ENCODE measurements around the gene MEIOC.
"Not testable (repeated sequence)": the region's sequence is repeated elsewhere in the genome, so short reads cannot be mapped to it uniquely, and the experiment has no call there.

Gene MEIOC

DNA sequence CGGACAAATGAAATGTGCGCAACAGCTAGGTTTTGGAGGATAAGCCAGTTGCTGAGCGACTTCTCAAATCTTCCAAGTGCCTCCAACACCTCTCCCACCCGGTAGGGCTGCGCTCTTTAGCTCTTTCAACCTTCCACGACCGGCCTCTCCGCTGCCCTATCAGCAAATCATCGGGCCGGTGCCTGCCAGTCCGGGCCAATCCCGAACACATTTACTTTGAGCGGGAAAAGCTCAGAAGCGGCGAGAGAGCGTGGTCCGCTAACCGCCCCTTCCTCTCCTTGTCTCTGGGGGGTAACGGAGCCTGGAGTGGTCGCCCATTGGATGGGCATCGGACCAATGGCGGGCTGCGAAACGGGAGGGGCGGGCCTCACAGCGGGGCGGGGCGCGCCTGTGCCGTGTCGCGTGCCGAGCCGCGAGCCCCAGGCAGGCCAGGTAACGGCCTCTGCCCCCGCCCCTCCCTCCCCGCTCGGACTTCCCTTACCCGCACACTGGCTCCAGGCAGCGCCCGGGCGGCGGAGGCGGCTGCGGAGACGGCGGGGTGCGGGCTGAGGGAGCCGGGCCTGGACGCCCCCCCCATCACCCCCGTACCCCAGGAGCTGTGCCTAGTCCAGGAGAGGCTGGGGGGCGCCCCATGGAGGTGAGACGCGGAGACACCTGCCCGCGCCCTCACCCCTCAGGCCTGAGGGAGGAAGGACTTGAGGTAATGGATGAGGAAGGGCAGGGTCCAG, at the start of gene MEIOC:
MEIOC (plus strand) TSS at position 486 of the 728 bp plus-strand sequence; CDS start at position 632, 146 bp downstream.
- Mint-ChIP-seq H3K27me3 (peaks cover 63% of the 10 kb centered on the region), H3K4me1 (peaks cover 8% of the 10 kb centered on the region), H3K27ac (no peak within 1 kb of the TSS), H3K9me3 (no peaks in the 10 kb centered on the region), H3K4me3 (peak within 1 kb of the TSS; percentile 57), H3K36me3 (peaks cover 3% of the 10 kb centered on the region)
- DNase-seq = peak; percentile 59
- CTCF ChIA-PET = interaction anchor here (0.6 to 1.1 kb wide), 2 partner anchors 16 to 1305 kb away, joined by 3 to 6 read pairs; no protein-coding TSS in a partner anchor

DNA sequence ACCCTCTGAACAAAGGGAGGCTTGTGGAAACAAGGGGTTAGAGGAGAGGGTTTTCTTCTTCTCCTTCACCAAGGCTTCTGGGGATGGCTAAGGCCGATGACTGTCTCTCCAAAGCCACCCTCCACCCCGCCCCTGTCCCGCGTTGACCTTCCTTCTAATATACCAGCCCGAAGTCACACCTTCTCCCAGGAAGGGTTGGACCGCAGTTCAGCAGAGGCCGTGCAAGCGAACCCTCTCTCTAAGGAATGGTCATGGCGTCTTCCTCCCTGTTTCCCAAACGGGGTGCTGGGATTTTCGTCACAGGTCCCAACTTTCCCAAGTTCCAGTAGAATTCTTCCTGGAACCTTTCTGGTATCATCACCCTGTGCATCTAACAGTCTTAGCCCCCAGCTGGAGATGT, 49.6 kb upstream of the MEIOC start:
- Mint-ChIP-seq H3K27me3 (peaks cover 41% of the 10 kb centered on the region), H3K9me3 (no peaks in the 10 kb centered on the region), H3K36me3 (no peaks in the 10 kb centered on the region), H3K4me3 (no peak overlapping the region), H3K27ac (no peak overlapping the region), H3K4me1 (no peaks in the 10 kb centered on the region)
- CTCF ChIA-PET = no interaction called here
- DNase-seq = no peak

DNA sequence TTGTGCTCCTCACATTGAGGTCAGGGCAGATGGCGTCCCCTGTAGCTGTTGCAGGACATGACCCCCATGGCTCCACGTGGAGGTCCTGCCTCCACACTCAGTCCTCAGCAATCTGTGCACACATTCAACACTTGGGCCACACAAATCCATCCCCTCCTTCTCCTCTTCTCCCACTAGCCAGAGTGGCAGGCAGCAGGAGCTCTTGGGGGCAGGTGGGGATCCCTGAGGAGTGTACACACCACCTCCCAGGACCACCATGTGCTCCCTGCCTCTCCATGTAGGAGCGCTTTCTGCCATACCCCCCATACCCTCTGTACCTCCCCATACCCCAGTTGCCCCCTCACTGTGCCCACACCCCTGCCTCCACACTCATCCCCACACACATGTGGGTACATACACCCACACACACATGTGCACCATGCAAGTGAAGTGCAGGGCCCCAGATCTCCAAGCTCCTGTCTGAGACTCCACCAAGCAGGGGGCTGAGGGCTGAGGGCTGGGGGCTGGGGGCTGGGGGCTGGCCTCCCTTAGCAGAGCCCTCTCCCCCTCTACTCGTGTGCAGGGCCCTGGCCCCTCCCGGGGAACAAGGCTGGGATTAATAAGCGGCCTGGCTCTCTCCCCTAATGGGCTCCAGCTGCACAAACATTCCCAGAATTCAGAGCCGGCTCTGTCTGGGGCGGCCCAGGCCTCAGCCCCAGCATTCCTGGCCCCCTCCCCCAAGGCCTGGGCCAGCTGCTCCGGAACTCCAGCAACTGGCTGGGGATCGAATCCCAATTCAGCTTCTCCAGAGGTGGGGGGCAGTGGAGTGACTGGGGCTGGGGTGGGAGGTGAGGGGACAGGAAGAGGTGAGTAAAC, 48.2 kb upstream of the MEIOC start:
- Mint-ChIP-seq H3K4me3 (no peak overlapping the region), H3K27ac (no peak overlapping the region)

DNA sequence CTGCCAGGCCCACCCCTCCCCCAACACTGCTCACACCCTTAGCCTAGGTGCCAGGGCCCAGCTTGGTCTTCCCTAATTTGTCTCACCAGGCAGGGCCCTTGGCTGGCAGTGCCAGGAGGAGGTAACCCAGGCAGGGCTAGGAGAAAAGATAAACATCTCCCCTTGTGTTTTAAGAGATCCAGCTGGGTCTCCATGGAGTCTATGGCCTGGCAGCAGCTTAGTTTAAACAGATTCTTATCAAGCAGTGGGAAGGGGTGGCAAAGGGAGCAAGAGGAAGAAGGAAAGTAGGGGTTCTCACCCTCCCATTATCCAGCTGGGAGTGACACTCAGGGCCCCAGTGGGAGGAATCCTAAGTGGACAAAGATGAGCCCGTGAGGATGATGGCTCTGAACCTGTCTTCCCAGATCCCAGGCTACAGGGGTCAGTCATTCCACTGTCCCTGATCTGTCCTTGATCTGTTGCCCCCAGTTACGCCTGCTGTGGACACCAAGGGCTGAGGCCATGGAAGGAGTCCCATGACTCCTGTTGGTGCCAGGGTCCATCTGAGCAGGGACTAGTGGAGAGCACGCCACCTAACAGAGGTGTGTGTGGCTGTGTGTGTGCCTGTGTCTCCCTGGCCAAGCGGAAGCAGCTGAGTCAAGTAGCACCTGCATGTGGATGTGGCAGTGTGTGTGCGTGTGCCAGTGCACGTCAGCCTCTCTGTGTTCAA, 47.4 kb upstream of the MEIOC start:
- CTCF ChIA-PET = no interaction called here
- no peak overlapping the region for H3K4me3 Mint-ChIP-seq

More for the DNA sequence above, 48.2 kb upstream of the MEIOC start:
- Mint-ChIP-seq H3K27me3 (peaks cover 39% of the 10 kb centered on the region), H3K36me3 (no peaks in the 10 kb centered on the region), H3K9me3 (no peaks in the 10 kb centered on the region), H3K4me1 (no peaks in the 10 kb centered on the region)
- CTCF ChIA-PET = no interaction called here
- DNase-seq = no peak

DNA sequence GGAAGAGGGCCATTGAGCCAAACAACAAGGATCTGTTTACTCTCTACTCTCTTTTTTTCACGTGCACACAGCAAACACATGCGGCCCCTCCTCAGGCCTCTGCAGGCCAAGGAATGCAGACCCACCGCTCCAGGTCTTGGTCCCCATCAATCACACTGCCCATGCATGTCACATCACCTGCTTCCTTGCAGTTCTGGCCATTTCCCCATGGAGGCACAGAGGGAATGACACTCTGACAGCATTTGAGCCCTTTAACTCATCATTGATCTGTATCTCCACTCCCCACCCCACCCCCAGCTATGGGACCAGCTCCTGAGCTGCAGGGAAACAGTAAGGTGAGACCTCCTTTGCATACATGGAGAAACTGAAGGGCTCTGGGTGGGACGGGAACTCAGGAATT, 45.9 kb upstream of the MEIOC start:
- Mint-ChIP-seq H3K27me3 (peaks cover 34% of the 10 kb centered on the region), H3K4me3 (no peak overlapping the region), H3K27ac (no peak overlapping the region), H3K4me1 (no peaks in the 10 kb centered on the region), H3K9me3 (no peaks in the 10 kb centered on the region), H3K36me3 (no peaks in the 10 kb centered on the region)
- CTCF ChIA-PET = no interaction called here
- DNase-seq = no peak

More for the DNA sequence above, 47.4 kb upstream of the MEIOC start:
- Mint-ChIP-seq H3K4me1 (no peaks in the 10 kb centered on the region), H3K9me3 (no peaks in the 10 kb centered on the region), H3K27ac (no peak overlapping the region), H3K27me3 (peaks cover 40% of the 10 kb centered on the region), H3K36me3 (no peaks in the 10 kb centered on the region)
- no peak for DNase-seq

DNA sequence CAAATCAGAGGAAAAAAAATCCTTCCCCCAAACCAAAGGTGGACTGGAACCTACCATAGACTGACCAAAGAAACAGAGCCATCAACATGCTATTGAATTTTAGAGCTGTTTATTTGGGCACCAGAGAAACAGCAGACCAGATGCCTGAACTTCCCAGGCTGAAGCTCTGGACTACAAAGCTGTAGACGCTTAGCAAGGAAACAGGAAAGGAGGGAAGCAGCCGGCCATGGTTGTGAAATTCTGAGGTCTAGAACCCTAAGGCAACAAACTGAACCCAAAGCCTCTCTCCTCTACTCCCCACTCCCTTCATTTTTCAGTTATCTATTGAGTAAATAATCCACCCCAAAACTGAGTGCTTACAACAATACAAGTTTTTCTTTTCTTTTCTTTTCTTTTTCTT, 45.4 kb upstream of the MEIOC start:
- Mint-ChIP-seq H3K27me3 (peaks cover 32% of the 10 kb centered on the region), H3K4me1 (no peaks in the 10 kb centered on the region), H3K27ac (no peak overlapping the region), H3K9me3 (no peaks in the 10 kb centered on the region), H3K4me3 (no peak overlapping the region), H3K36me3 (no peaks in the 10 kb centered on the region)
- DNase-seq = no peak
- CTCF ChIA-PET = no interaction called here

DNA sequence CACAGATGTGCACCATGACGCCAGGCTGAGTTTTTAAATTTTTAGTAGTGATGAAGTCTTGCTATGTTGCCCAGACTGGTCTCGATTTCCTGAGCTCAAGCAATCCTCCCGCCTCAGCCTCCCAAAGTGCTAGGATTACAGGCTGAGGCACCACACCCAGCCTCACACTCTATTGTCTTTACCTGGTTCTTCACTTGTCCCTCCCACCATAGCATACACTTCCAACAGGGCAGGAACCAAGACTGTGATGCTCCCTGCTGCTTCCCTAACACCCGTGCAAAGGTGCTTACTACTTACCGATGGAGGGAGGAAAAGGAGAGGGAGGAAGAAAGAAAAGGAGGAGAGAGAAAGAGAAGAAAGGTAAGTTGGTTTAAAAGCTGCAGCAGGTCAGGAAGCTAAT, 41.4 kb upstream of the MEIOC start:
- CTCF ChIA-PET = no interaction called here
- Mint-ChIP-seq H3K27ac (no peak overlapping the region), H3K36me3 (no peaks in the 10 kb centered on the region), H3K9me3 (no peaks in the 10 kb centered on the region), H3K4me1 (no peaks in the 10 kb centered on the region), H3K27me3 (peaks cover 25% of the 10 kb centered on the region), H3K4me3 (no peak overlapping the region)
- no peak for DNase-seq

DNA sequence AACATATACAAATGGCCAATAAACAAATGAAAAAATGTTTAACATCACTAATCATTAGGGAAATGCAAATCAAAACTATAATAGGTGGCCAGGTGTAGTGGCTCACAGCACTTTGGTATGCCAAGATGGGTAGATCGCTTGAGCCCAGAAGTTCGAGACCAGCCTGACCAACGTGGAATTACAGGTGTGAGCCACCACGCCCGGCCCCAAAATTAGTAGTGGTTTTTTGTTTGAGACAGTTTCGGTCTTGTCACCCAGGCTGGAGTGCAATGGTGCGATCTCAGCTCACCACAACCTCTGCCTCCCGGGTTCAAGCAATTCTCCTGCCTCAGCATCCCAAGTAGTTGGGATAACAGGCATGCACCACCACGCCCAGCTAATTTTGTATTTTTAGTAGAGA, 37.6 kb upstream of the MEIOC start:
- H3K4me1 Mint-ChIP-seq, H3K27ac Mint-ChIP-seq, H3K4me3 Mint-ChIP-seq, H3K9me3 Mint-ChIP-seq, CTCF ChIA-PET, H3K36me3 Mint-ChIP-seq, DNase-seq: not testable (repeated sequence)
- peaks cover 12% of the 10 kb centered on the region for H3K27me3 Mint-ChIP-seq

DNA sequence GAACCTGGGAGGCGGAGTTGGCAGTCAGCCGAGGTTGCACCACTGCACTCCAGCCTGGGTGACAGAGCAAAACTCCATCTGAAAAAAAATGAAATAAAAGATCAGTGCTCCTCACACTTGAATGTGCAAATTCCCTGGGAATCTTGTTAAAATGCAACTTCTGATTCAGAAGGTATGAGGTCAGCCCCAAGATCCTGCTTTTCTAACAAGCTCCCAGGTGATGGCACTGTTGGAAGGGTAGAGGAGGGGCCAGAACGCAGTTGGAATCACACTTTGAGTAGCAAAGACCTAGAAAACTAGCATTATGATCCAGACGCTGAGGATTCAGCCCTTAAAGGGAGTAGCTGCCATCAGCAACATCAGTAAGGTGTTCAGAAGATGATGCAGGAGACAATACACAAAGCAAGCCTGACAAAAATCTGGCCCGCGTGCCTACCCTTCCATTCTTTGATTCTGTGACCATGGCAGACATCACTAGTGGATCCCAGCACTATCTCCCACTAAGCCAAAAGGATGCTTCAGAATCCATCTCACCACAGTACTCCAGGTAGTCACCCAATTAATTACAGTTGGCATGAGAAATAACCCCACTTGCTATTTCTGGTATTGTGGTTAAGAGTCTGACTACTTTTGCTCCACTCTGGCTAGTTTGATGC, 33.1 kb upstream of the MEIOC start:
- Mint-ChIP-seq H3K27ac (no peak overlapping the region), H3K9me3 (no peaks in the 10 kb centered on the region), H3K27me3 (peaks cover 11% of the 10 kb centered on the region), H3K36me3 (no peaks in the 10 kb centered on the region), H3K4me1 (no peaks in the 10 kb centered on the region), H3K4me3 (no peak overlapping the region)
- no peak for DNase-seq
- CTCF ChIA-PET = interaction anchor here (0.6 kb wide), 1 partner anchor 133 kb away, joined by 3 read pairs; no protein-coding TSS in a partner anchor

DNA sequence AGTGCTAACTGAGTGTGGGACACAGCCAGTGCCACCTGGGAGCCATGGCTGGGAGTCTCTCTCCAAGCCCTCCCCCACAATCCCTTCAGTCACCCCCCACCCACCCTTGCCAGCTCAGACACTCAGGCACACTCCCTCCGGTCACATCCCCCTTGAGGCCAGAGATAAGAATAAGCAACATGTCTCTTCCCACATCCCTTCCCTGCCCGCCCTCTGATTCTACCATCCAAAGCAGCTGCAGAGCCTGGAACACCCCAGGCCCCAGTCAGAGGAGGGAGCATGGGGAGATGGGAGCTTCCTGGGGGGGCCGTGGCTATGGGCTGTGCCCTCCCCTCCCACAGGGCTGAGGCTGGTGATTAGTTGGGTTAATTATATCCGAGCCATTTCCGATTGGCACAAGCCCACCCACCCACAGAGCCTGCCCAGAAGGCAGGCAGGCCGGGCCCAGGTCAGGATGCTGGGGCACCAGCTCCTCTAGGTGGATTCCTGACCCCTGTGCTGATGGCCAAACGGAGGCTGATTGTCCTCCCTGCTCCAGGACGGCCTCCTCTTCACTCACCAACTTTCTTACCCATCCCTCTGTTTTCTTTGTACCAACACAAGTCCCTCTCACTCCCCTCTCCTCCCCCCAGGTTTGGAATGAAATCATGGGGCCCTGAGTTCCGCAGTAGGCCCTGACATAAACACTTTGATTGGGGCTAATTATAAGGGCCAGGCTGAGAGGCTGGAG, 28.6 kb upstream of the MEIOC start:
- Mint-ChIP-seq H3K27ac (no peak overlapping the region), H3K4me1 (peaks cover 3% of the 10 kb centered on the region), H3K9me3 (no peaks in the 10 kb centered on the region), H3K36me3 (no peaks in the 10 kb centered on the region), H3K27me3 (peaks cover 15% of the 10 kb centered on the region), H3K4me3 (no peak overlapping the region)
- CTCF ChIA-PET = no interaction called here
- no peak for DNase-seq

DNA sequence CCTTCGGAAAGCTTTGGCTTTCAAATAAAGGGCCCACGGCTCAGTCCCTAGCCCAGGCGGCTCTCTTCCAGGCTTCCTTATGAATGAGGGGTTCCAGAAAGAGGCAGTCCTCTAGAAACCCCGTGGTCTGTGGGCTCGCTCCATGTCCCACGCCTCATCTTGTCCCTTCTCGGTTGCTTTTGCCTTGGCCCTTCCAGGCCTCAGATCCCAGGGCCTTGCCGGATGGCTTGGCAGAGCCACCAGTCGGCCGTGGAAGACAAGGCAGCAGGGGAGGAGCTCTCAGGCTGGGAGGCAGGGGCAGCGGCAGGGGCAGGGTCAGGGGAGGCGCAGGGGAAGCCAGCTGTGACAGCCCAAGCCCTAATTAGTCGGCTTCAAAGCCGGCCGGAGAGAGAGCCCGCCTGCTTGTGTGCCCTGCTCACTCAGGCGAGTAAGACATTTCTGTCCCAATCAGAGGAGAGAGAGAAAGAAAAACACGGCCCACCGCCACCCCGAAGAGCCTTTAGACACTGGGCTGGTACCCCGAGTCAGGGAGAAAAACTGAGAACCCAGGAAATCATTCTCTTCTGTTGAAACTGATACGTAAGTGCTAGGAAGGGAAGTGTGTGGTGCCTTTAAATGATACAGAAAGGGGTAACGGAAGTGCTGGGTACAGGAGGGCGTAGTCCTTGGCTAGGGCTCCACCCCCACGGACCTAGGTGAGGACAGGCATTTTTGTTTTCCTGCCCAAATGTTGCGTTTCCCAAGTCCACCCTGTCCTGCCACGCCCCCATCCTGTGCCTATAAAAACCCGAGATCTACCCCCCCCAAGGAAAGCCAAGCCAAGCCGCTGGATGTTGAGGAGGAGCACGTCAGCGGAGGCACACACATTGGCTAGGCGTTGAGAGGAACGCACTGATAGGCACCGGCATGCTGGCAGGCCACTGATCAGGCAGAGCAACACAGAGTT, 27.8 kb upstream of the MEIOC start:
- Mint-ChIP-seq H3K36me3 (no peaks in the 10 kb centered on the region), H3K4me3 (peak overlapping the region; percentile 12), H3K9me3 (no peaks in the 10 kb centered on the region), H3K27ac (no peak overlapping the region), H3K27me3 (peaks cover 17% of the 10 kb centered on the region), H3K4me1 (peaks cover 3% of the 10 kb centered on the region)
- DNase-seq = no peak
- CTCF ChIA-PET = no interaction called here

DNA sequence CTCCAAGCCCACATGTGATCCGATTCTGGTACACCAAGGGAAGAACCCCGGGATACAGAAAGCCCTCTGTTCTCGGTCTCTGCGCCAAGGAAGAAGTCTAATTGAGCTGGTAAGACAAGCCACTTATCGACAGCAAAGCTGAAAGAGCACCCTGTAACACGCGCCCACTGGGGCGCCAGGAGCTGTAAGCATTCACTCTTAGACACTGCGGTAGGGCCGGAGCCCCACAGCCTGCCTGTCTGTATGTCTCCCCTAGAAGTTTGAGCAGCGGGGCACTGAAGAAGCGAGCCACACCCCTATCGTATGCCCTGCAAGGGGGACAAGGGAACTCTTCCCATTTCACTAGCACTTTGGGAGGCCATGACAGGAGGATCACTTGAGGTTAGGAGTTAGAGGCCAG, 27.0 kb upstream of the MEIOC start:
- no peaks in the 10 kb centered on the region for H3K36me3 Mint-ChIP-seq
- H3K27me3 Mint-ChIP-seq = peaks cover 21% of the 10 kb centered on the region
- no peaks in the 10 kb centered on the region for H3K9me3 Mint-ChIP-seq
- H3K27ac Mint-ChIP-seq = no peak overlapping the region
- CTCF ChIA-PET = no interaction called here
- H3K4me3 Mint-ChIP-seq = no peak overlapping the region
- H3K4me1 Mint-ChIP-seq = peaks cover 3% of the 10 kb centered on the region
- DNase-seq = no peak

DNA sequence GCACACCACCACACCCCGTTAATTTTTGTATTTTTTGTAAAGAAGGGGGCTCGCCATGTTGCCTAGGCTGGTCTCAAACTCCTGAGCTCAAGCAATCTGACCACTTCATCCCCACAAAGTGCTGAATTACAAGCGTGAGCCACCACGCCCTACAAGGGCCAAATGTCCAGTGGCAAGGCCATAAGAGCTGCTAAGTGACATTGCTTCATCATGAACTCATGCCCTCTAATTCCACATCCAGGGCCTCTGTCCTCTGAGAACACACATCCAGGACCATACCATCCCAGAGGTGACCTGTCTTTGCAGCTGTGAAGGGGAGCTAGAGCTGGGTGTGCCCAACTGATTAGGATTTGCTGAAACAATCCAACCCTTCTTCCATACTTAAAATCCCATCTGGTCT, 25.6 kb upstream of the MEIOC start:
- no peak overlapping the region for H3K4me3 Mint-ChIP-seq
- H3K27me3 Mint-ChIP-seq = peaks cover 15% of the 10 kb centered on the region
- H3K4me1 Mint-ChIP-seq = peaks cover 3% of the 10 kb centered on the region
- DNase-seq = no peak
- no peak overlapping the region for H3K27ac Mint-ChIP-seq
- H3K9me3 Mint-ChIP-seq = no peaks in the 10 kb centered on the region
- H3K36me3 Mint-ChIP-seq = no peaks in the 10 kb centered on the region
- CTCF ChIA-PET = no interaction called here

Data from activated naive CD4-positive, alpha-beta T cell treated with anti-CD3 and anti-CD28 coated beads, Interleukin-2, amount 10 ng/mL, durations not matched to agents 7 days and 5 days (primary cell).